Coronary artery (tissue), 2 donors: ENCODE results near the gene SERPINB6.
A peak's percentile ranks its signal among the peaks of the same experiment; 100 is the strongest.

Experiments
- DNase-seq: peaks from one replicate; pipeline ENCODE4 v3.0.0-alpha.2; 2017; ENCODE audit warnings: low spot score
- H3K27ac ChIP-seq, 2 donors: fragments of 200-600 bp; sonication (generic); one replicate each; pipeline ENCODE4 v1.5.1; 2016 to 2019
- H3K4me3 ChIP-seq: fragments of 200-600 bp; sonication (generic); 2 replicates; pipeline ENCODE4 v1.5.1; 2016; ENCODE audit warnings: mild to moderate bottlenecking, moderate library complexity
- CTCF ChIP-seq: fragments of 200-600 bp; sonication (generic); IDR thresholded peaks from one replicate; pipeline ENCODE4 v1.5.1; 2019; ENCODE audit warnings: antibody characterized with exemption

Gene SERPINB6

GRCh38 chr6:2969549-2969948, 1.8 kb downstream of the SERPINB6 start:
- no peak for TF ChIP-seq CTCF
- peak overlapping the region; percentile 85 for H3K4me3 ChIP-seq
- H3K27ac ChIP-seq: peak overlapping the region in 1 of 2 donors; percentile 50
- no peak for DNase-seq

GRCh38 chr6:2968600-2969135, 2.7 kb downstream of the SERPINB6 start:
- no peak for DNase-seq
- TF ChIP-seq CTCF: no peak
- Histone ChIP-seq H3K4me3 (no peak overlapping the region), H3K27ac (peak overlapping the region; percentile 11 to 50)

- TF ChIP-seq CTCF: no peak
- Histone ChIP-seq H3K4me3 (no peak overlapping the region), H3K27ac (no peak overlapping the region)
- no peak for DNase-seq
Measured at GRCh38 chr6:2967936-2968335, 3.4 kb downstream of the SERPINB6 start.

GRCh38 chr6:2966347-2966746, 5.0 kb downstream of the SERPINB6 start:
- no peak for DNase-seq
- H3K27ac ChIP-seq: no peak overlapping the region
- no peak overlapping the region for H3K4me3 ChIP-seq
- no peak for TF ChIP-seq CTCF

- Histone ChIP-seq H3K4me3 (no peak overlapping the region), H3K27ac (no peak overlapping the region)
- DNase-seq: no peak
- TF ChIP-seq CTCF: no peak
Measured at GRCh38 chr6:2964793-2965505, 6.4 kb downstream of the SERPINB6 start.

- peak overlapping the region in 1 of 2 donors; percentile 18 for H3K27ac ChIP-seq
- DNase-seq: no peak
- H3K4me3 ChIP-seq: peak overlapping the region; percentile 4
- no peak for TF ChIP-seq CTCF
Measured at GRCh38 chr6:2963756-2964155, 7.6 kb downstream of the SERPINB6 start.

- DNase-seq: no peak
- H3K27ac ChIP-seq: peak overlapping the region in 1 of 2 donors; percentile 58
- H3K4me3 ChIP-seq: no peak overlapping the region
- TF ChIP-seq CTCF: no peak
Measured at GRCh38 chr6:2962636-2963035, 8.7 kb downstream of the SERPINB6 start.
